ENCODE results near the gene TMEM87A.

DNA sequence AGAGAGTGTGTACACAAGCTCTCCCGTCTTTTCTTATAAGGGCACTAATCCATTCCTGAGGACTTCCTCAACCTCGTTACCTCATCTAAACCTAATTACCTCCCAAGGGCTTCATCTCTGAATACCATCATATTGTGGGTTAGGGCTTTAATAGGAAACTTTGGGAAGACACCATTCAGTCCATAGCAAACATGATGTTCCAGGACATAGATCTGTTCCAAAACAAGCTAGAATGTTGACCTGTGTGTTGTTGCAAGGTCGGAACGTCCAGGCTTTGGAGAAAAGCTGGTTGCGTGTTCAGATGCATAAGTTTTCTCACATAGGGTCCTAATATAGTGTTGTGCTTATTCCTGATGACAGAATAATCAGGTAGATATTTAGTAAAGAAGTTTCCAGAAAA lies 9.7 kb upstream of the TMEM87A start:
- TF ChIP-seq, protein P1, sequence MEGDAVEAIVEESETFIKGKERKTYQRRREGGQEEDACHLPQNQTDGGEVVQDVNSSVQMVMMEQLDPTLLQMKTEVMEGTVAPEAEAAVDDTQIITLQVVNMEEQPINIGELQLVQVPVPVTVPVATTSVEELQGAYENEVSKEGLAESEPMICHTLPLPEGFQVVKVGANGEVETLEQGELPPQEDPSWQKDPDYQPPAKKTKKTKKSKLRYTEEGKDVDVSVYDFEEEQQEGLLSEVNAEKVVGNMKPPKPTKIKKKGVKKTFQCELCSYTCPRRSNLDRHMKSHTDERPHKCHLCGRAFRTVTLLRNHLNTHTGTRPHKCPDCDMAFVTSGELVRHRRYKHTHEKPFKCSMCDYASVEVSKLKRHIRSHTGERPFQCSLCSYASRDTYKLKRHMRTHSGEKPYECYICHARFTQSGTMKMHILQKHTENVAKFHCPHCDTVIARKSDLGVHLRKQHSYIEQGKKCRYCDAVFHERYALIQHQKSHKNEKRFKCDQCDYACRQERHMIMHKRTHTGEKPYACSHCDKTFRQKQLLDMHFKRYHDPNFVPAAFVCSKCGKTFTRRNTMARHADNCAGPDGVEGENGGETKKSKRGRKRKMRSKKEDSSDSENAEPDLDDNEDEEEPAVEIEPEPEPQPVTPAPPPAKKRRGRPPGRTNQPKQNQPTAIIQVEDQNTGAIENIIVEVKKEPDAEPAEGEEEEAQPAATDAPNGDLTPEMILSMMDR (conservative IDR thresholded peaks at IDR 0.05): no peak
- no peak for TF ChIP-seq ZFX (IDR thresholded peaks at IDR 0.05)

Measured in C4-2B (cell line).